ENCODE data around the gene BTN3A1.
"Not testable (repeated sequence)": the region's sequence is repeated elsewhere in the genome, so short reads cannot be mapped to it uniquely, and the experiment has no call there.

The BTN3A1 gene

GRCh38 chr6:26401987-26402658 is at the start of gene BTN3A1:
TSS of gene BTN3A1 (plus strand) at chr6:26402275. CDS start at chr6:26405564, 3,289 bp downstream.
- DNase-seq = peak; percentile 81

GRCh38 chr6:26352315-26352714 is 49.8 kb upstream of the BTN3A1 start:
- DNase-seq = no peak

GRCh38 chr6:26354162-26354561 is 47.9 kb upstream of the BTN3A1 start:
- no peak for DNase-seq

- DNase-seq = no peak
These were observed 46.7 kb upstream of the BTN3A1 start for GRCh38 chr6:26355366-26355765.

GRCh38 chr6:26357543-26357942 is 44.5 kb upstream of the BTN3A1 start:
- DNase-seq = not testable (repeated sequence)

- no peak for DNase-seq
These were observed 43.5 kb upstream of the BTN3A1 start for GRCh38 chr6:26358511-26358981.

- no peak for DNase-seq
These were observed 42.3 kb upstream of the BTN3A1 start for GRCh38 chr6:26359765-26360164.

- no peak for DNase-seq
These were observed 41.3 kb upstream of the BTN3A1 start for GRCh38 chr6:26360451-26361416.

GRCh38 chr6:26361544-26361943 is 40.5 kb upstream of the BTN3A1 start:
- no peak for DNase-seq

GRCh38 chr6:26362093-26362835 is 39.8 kb upstream of the BTN3A1 start:
- DNase-seq = no peak

- DNase-seq = no peak
These were observed 39.2 kb upstream of the BTN3A1 start for GRCh38 chr6:26362836-26363220.

- no peak for DNase-seq
These were observed 38.0 kb upstream of the BTN3A1 start for GRCh38 chr6:26363882-26364701.

GRCh38 chr6:26365633-26365995 is 36.5 kb upstream of the BTN3A1 start:
- DNase-seq = no peak

- no peak for DNase-seq
These were observed 35.6 kb upstream of the BTN3A1 start for GRCh38 chr6:26366504-26366903.

- no peak for DNase-seq
These were observed 35.0 kb upstream of the BTN3A1 start for GRCh38 chr6:26367114-26367513.

GRCh38 chr6:26371813-26372212 is 30.3 kb upstream of the BTN3A1 start:
- DNase-seq = not testable (repeated sequence)

- no peak for DNase-seq
These were observed 29.5 kb upstream of the BTN3A1 start for GRCh38 chr6:26372308-26373144.

GRCh38 chr6:26375270-26375669 is 26.8 kb upstream of the BTN3A1 start:
- DNase-seq = no peak

- no peak for DNase-seq
These were observed 24.4 kb upstream of the BTN3A1 start for GRCh38 chr6:26377719-26378118.

GRCh38 chr6:26378143-26378542 is 23.9 kb upstream of the BTN3A1 start:
- not testable (repeated sequence) for DNase-seq

- DNase-seq = no peak
These were observed 22.8 kb upstream of the BTN3A1 start for GRCh38 chr6:26379292-26379691.

Data from NCI-H748 treated with DMSO at 0.1 percent for 48 hours (cell line).